ENCODE data around the gene UBE2J2.

The UBE2J2 gene

GRCh38 chr1:1223891-1224290, 49.8 kb downstream of the UBE2J2 start:
- DNase-seq = no peak

GRCh38 chr1:1223321-1223720, 50.3 kb downstream of the UBE2J2 start:
- DNase-seq = no peak

GRCh38 chr1:1222575-1223225, 51.0 kb downstream of the UBE2J2 start:
- no peak for DNase-seq

- DNase-seq = no peak
Observed at GRCh38 chr1:1221887-1222574, 51.6 kb downstream of the UBE2J2 start.

- DNase-seq = no peak
Observed at GRCh38 chr1:1220197-1220596, 53.5 kb downstream of the UBE2J2 start.

- no peak for DNase-seq
Observed at GRCh38 chr1:1219341-1219740, 54.3 kb downstream of the UBE2J2 start.

GRCh38 chr1:1218524-1219200, 55.0 kb downstream of the UBE2J2 start:
- no peak for DNase-seq

- DNase-seq = peak; percentile 6
Observed at GRCh38 chr1:1217621-1218523, 55.8 kb downstream of the UBE2J2 start.

- no peak for DNase-seq
Observed at GRCh38 chr1:1216770-1217620, 56.7 kb downstream of the UBE2J2 start.

- DNase-seq = no peak
Observed at GRCh38 chr1:1215881-1216605, 57.6 kb downstream of the UBE2J2 start.

- no peak for DNase-seq
Observed at GRCh38 chr1:1215080-1215676, 58.5 kb downstream of the UBE2J2 start.

- DNase-seq = no peak
Observed at GRCh38 chr1:1213345-1214265, 60.0 kb downstream of the UBE2J2 start, which contains the start of gene TNFRSF4. Gene TNFRSF4, minus strand, starts transcription at chr1:1214153. Its CDS starts 26 bp downstream, at chr1:1214127.

- DNase-seq = no peak
Observed at GRCh38 chr1:1212780-1213344, 60.8 kb downstream of the UBE2J2 start.

GRCh38 chr1:1211541-1212441, 61.9 kb downstream of the UBE2J2 start:
- DNase-seq = no peak

GRCh38 chr1:1210726-1211540, 62.7 kb downstream of the UBE2J2 start:
- no peak for DNase-seq

GRCh38 chr1:1208713-1209433, 64.8 kb downstream of the UBE2J2 start:
- no peak for DNase-seq

- DNase-seq = no peak
Observed at GRCh38 chr1:1207571-1207892, 66.1 kb downstream of the UBE2J2 start.
